EH (cell line): ENCODE measurements around the gene C1orf226.
A peak's percentile ranks its signal among the peaks of the same experiment; 100 is the strongest.
"Not testable (repeated sequence)": the region's sequence is repeated elsewhere in the genome, so short reads cannot be mapped to it uniquely, and the experiment has no call there.

Experiments used
- DNase-seq: peaks from one replicate; pipeline ENCODE4 v3.0.0-alpha.2; 2015; ENCODE audit warnings: low read depth

Gene C1orf226

GRCh38 chr1:162405800-162406199 is 24.3 kb downstream of the C1orf226 start:
- peak; percentile 48 for DNase-seq

- DNase-seq = peak; percentile 25
Measured at GRCh38 chr1:162406811-162407210, 25.3 kb downstream of the C1orf226 start.

GRCh38 chr1:162407539-162407938 is 26.0 kb downstream of the C1orf226 start:
- DNase-seq = no peak

GRCh38 chr1:162412002-162412401 is 30.5 kb downstream of the C1orf226 start, which contains the start of gene SH2D1B:
SH2D1B (minus strand) TSS chr1:162412136; CDS start chr1:162412016, 120 bp downstream.
- DNase-seq = no peak

- no peak for DNase-seq
Measured at GRCh38 chr1:162416215-162416614, 34.7 kb downstream of the C1orf226 start.

- no peak for DNase-seq
Measured at GRCh38 chr1:162416909-162417308, 35.4 kb downstream of the C1orf226 start.

- no peak for DNase-seq
Measured at GRCh38 chr1:162417650-162418049, 36.1 kb downstream of the C1orf226 start.

GRCh38 chr1:162418584-162418983 is 37.1 kb downstream of the C1orf226 start:
- not testable (repeated sequence) for DNase-seq

- peak; percentile 18 for DNase-seq
Measured at GRCh38 chr1:162419450-162419931, 38.0 kb downstream of the C1orf226 start.

GRCh38 chr1:162420120-162420519 is 38.6 kb downstream of the C1orf226 start:
- peak; percentile 8 for DNase-seq

GRCh38 chr1:162421258-162422164 is 40.0 kb downstream of the C1orf226 start:
- no peak for DNase-seq

- no peak for DNase-seq
Measured at GRCh38 chr1:162422662-162423375, 41.3 kb downstream of the C1orf226 start.

GRCh38 chr1:162430583-162430982 is 49.1 kb downstream of the C1orf226 start:
- no peak for DNase-seq

GRCh38 chr1:162432977-162433713 is 51.6 kb downstream of the C1orf226 start:
- DNase-seq = not testable (repeated sequence)
